GM21529 (cell line): ENCODE data around the gene SIGLEC9.
A peak's percentile ranks its signal among the peaks of the same experiment; 100 is the strongest.

Experiments used
- ATAC-seq: cut with Tn5 transposase; IDR thresholded peaks from one replicate; pipeline ENCODE4 v1.9.1; 2021; ENCODE audit not compliant: unreplicated experiment

Gene SIGLEC9

GRCh38 chr19:51096473-51097165 lies 28.1 kb upstream of the SIGLEC9 start:
- no peak for ATAC-seq

DNA sequence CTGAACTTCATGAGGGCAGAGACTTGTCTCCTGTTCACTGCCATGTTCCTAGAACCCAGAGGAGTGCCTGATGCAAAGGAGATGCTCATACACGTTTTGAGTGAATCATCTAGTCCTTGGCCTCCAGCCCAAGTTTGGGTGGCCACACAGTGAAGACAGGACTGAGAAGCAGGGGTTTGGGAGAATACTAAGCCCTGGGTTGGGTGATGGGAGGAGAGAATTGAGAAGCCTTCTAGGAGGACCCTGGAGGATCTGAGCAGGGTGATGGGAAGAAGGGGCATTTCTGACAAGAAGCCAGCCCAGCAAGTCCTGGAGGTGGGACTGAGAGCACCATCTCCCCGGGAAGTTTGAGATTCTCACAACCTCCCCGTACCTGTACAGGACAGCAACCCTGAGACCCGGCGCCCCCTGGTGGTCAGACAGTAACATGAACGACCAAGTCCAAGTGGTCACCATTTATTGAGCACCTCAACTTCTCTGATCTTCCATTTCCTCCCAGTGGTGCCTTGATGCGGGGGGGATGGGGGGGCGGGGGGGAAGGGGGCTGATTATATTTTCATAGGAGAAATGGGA lies 27.5 kb upstream of the SIGLEC9 start:
- ATAC-seq: no peak

GRCh38 chr19:51097796-51098195 lies 26.9 kb upstream of the SIGLEC9 start:
- ATAC-seq: no peak

- ATAC-seq: no peak
These were observed 26.2 kb upstream of the SIGLEC9 start for GRCh38 chr19:51098365-51099046.

- ATAC-seq: no peak
These were observed 25.7 kb upstream of the SIGLEC9 start for GRCh38 chr19:51099047-51099382.

DNA sequence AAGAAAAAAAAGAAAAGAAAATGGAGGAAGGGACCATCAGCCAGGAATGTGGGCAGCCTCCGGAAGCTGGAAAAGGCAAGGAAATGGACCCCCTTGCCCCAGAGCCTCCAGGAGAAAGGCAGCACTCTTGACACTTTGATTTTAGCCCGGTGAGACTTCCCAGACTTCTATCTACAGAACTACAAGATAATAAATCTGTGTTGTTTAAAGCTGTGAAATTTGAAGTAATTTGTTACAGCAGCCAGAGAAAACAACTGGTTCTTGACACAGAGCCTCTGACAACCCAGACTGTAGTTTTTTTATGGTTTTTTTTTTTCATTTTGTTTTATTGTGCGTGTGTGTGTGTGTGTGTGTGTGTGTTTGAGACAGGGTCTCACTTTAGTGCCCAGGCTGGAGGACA lies 24.1 kb upstream of the SIGLEC9 start:
- no peak for ATAC-seq

- ATAC-seq: no peak
These were observed 23.4 kb upstream of the SIGLEC9 start for GRCh38 chr19:51101171-51101865.

DNA sequence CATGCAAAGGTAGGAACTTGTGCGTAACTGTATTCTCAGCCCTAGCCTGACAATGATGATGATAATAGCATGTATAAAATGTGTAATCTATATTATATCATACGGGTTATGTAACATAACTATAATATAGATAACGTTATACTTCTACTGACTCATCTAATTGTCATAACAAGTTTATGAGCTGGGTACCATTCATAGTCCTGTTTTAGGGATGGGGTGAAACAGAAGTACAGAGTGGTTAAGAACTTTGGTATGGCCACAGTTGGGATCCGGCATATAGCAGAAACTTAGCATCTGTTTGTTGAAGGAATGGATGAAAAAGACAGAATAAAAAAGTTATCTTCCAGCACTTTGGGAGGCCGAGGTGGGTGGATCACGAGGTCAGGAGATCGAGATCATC lies 21.7 kb upstream of the SIGLEC9 start:
- no peak for ATAC-seq

DNA sequence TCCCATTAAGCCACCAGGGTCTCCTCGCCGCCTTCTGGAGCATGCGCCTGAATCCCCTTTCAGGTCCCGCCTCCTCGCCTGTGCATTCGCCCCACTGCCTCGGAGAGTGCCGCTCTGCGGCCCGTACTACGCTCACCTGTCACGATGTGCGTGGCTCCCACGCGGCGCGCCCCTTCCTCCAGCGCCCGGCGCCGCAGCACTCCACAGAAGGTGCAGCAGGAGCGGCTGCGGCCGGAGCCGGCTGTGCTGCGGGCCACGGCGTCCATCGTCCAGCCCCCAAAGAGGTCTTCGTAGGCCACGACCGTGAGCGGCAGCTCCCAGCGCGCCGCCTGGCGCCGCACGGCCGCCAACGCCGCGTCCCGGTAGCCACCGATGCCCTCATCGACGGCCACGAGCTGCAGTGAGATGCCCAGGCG lies 20.8 kb upstream of the SIGLEC9 start:
- no peak for ATAC-seq

GRCh38 chr19:51107406-51108065 lies 17.2 kb upstream of the SIGLEC9 start:
- no peak for ATAC-seq

- peak; percentile 93 for ATAC-seq
These were observed 16.5 kb upstream of the SIGLEC9 start, which contains the start of gene CTU1 for GRCh38 chr19:51108066-51108804. Gene CTU1, minus strand, starts transcription at chr19:51108409. Its CDS starts 3,840 bp downstream, at chr19:51104569.

DNA sequence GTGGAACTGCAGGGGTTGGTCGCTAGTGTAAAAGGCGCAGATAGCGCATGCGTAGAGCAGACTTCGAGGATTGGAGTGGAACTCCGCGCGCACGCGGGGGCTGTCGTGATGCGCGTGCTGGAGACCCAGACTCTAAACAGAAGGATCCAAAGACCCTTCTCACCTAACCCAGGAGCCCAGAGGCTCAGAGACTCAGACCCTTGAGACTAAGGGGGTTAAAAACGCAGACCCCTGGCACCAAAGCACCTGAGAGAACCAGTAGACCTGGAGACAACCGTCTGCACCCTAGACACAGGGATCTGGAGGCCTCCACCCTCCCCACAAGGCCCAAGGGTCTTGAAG lies 15.9 kb upstream of the SIGLEC9 start:
- peak; percentile 32 for ATAC-seq

DNA sequence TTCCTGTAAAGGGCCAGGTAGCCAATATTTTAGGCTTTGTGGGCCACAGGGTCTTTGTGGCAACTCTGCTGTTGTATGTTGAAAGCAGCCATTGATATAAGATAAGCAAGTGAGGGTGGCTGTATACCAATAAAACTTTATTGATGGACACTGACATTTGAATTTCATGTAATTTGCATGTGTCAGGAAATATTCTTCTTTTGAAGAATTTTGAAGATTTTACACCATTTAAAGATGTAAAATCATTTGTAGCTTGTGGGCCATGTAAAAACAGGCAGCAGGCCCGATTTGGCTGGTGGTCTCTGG lies 14.1 kb upstream of the SIGLEC9 start:
- ATAC-seq: no peak

- ATAC-seq: no peak
These were observed 13.1 kb upstream of the SIGLEC9 start for GRCh38 chr19:51111606-51112005.

GRCh38 chr19:51114087-51114729 lies 10.5 kb upstream of the SIGLEC9 start:
- ATAC-seq: no peak

DNA sequence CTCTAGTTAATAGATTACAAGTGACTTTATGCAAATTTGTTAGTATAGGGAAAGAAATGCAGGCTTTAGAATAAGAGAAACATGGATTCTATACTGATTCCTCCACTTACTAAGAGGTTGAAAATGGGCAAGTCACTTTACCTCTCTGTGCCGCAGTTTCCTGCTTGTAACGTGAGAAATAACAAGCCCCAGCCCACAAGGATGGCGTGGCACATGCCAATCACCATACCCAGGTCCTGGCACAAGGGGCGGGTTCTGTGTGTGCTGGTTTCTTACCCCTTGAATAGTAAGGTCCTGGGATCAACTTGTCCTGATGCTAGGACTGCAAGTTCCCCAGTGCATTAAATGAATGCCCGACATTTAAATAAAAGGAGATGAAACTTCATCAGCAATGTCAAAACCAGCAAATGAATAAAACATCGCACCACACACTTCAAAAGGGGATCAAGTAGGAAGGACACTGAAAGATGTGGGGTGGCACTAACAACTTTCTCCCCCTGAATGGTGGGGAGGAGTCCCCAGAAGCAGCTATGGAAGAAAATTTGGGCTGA lies 7.9 kb upstream of the SIGLEC9 start:
- ATAC-seq: no peak

- no peak for ATAC-seq
These were observed 5.6 kb upstream of the SIGLEC9 start for GRCh38 chr19:51119101-51119500.

GRCh38 chr19:51119611-51120010 lies 5.1 kb upstream of the SIGLEC9 start:
- ATAC-seq: no peak

GRCh38 chr19:51120160-51120559 lies 4.5 kb upstream of the SIGLEC9 start:
- ATAC-seq: no peak

- ATAC-seq: no peak
These were observed 3.4 kb upstream of the SIGLEC9 start for GRCh38 chr19:51121257-51121656.
